MM.1S (cell line): ENCODE results near the gene SH2D2A.
A peak's percentile ranks its signal among the peaks of the same experiment; 100 is the strongest.

ENCODE experiments used
- DNase-seq: peaks from one replicate; pipeline ENCODE4 v3.0.0-alpha.2; 2015
- H2AFZ ChIP-seq: fragments of 300-600 bp; sonication (generic); 2 replicates; pipeline ENCODE4 v1.6.0; 2016; ENCODE audit warnings: antibody characterized with exemption, low read length
- H3F3A ChIP-seq: fragments of 300-600 bp; sonication (generic); 2 replicates; pipeline ENCODE4 v1.6.1; 2016; ENCODE audit warnings: mild to moderate bottlenecking, antibody characterized with exemption, low read length, moderate library complexity, mixed read lengths; ENCODE audit not compliant: insufficient read depth
- H3K27ac ChIP-seq: fragments of 300-600 bp; sonication (generic); 2 replicates; pipeline ENCODE4 v1.5.1; 2016; ENCODE audit warnings: mild to moderate bottlenecking, low read length
- H3K27me3 ChIP-seq: fragments of 300-600 bp; sonication (generic); replicated peaks from 2 replicates; pipeline ENCODE4 v1.6.0; 2016; ENCODE audit warnings: low read length; ENCODE audit not compliant: insufficient read depth
- H3K36me3 ChIP-seq: fragments of 300-600 bp; sonication (generic); replicated peaks from 2 replicates; pipeline ENCODE4 v1.6.1; 2016; ENCODE audit warnings: mild to moderate bottlenecking, low read length, mixed read lengths; ENCODE audit not compliant: insufficient read depth
- H3K4me1 ChIP-seq: fragments of 300-600 bp; sonication (generic); 2 replicates; pipeline ENCODE4 v1.6.1; 2016; ENCODE audit warnings: low read length, mixed read lengths
- H3K4me2 ChIP-seq: fragments of 300-600 bp; sonication (generic); 2 replicates; pipeline ENCODE4 v1.6.0; 2016; ENCODE audit warnings: low read depth, low read length
- H3K4me3 ChIP-seq: fragments of 300-600 bp; sonication (generic); 2 replicates; pipeline ENCODE4 v1.5.1; 2016; ENCODE audit warnings: low read length, mixed read lengths
- H3K79me2 ChIP-seq: fragments of 300-600 bp; sonication (generic); 2 replicates; pipeline ENCODE4 v1.6.1; 2016; ENCODE audit warnings: mixed run types, low read length, mixed read lengths
- H3K9ac ChIP-seq: fragments of 300-600 bp; sonication (generic); 2 replicates; pipeline ENCODE4 v1.6.1; 2016; ENCODE audit warnings: low read length, mixed read lengths
- H3K9me2 ChIP-seq: fragments of 300-600 bp; sonication (generic); replicated peaks from 2 replicates; pipeline ENCODE4 v1.6.1; 2016; ENCODE audit warnings: mild to moderate bottlenecking, low read length, mixed read lengths; ENCODE audit not compliant: insufficient read depth
- H3K9me3 ChIP-seq: fragments of 300-600 bp; sonication (generic); replicated peaks from 2 replicates; pipeline ENCODE4 v1.6.1; 2016; ENCODE audit warnings: mild to moderate bottlenecking, low read length, mixed read lengths; ENCODE audit not compliant: insufficient read depth
- H4K20me1 ChIP-seq: fragments of 300-600 bp; sonication (generic); 2 replicates; pipeline ENCODE4 v1.6.1; 2016; ENCODE audit warnings: mild to moderate bottlenecking, low read length, moderate library complexity, mixed read lengths; ENCODE audit not compliant: insufficient read depth
- EZH2 ChIP-seq: fragments of 300-600 bp; sonication (generic); optimal IDR thresholded peaks from 2 replicates; pipeline ENCODE3; 2017; ENCODE audit warnings: low read depth, mild to moderate bottlenecking, antibody characterized with exemption, low read length, mixed read lengths
- EZH2phosphoT487 ChIP-seq: fragments of 300-600 bp; sonication (generic); IDR thresholded peaks from 2 replicates; pipeline ENCODE4 v1.6.1; 2018; ENCODE audit warnings: antibody characterized with exemption, low read length
- TF ChIP-seq, protein P1 (sequence below): fragments of 300-600 bp; sonication (generic); IDR thresholded peaks from 2 replicates; pipeline ENCODE4 v1.5.1; 2016; ENCODE audit warnings: antibody characterized with exemption, low read length, mixed read lengths

The SH2D2A gene

DNA sequence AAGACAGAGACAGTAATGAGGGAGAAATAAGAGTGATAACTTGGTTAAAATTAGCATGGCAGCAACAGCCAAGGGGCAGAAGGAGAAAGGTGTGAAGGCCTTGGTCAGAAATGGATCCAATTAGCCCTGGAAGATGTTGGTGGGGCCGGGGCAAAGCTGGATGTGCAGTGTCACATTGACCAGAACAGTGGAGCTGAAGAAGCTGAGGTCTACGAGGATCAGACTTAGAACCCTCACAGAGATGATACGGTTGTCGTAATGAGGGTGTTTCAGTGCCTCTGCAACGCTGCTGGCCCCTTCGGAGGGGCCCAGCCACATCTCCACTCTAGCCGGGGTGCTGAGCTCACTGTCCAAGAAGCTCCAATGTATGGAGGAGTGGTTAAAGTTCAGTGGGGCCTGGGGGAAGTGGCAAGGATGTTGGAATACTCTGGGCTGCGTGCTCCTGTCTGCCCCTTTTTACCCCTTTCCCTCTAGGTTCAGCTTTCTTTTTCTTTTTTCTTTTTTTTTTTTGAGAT, 14.2 kb downstream of the SH2D2A start:
- H3K4me2 ChIP-seq: no peak overlapping the region
- no peak overlapping the region for H3K9ac ChIP-seq
- peaks cover 9% of the 10 kb centered on the region for H3K36me3 ChIP-seq
- DNase-seq: no peak
- no peak overlapping the region for H2AFZ ChIP-seq
- TF ChIP-seq, protein P1, sequence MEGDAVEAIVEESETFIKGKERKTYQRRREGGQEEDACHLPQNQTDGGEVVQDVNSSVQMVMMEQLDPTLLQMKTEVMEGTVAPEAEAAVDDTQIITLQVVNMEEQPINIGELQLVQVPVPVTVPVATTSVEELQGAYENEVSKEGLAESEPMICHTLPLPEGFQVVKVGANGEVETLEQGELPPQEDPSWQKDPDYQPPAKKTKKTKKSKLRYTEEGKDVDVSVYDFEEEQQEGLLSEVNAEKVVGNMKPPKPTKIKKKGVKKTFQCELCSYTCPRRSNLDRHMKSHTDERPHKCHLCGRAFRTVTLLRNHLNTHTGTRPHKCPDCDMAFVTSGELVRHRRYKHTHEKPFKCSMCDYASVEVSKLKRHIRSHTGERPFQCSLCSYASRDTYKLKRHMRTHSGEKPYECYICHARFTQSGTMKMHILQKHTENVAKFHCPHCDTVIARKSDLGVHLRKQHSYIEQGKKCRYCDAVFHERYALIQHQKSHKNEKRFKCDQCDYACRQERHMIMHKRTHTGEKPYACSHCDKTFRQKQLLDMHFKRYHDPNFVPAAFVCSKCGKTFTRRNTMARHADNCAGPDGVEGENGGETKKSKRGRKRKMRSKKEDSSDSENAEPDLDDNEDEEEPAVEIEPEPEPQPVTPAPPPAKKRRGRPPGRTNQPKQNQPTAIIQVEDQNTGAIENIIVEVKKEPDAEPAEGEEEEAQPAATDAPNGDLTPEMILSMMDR: no peak
- TF ChIP-seq EZH2phosphoT487 (no peak), EZH2 (no peak)
- no peak overlapping the region for H3K4me3 ChIP-seq
- H3K9me3 ChIP-seq: no peaks in the 10 kb centered on the region
- peaks cover 14% of the 10 kb centered on the region for H3K4me1 ChIP-seq
- H3K79me2 ChIP-seq: 0 out of 2 replicates have a peak, but pooled peaks cover 7% of the 10 kb centered on the region
- no peaks in the 10 kb centered on the region for H4K20me1 ChIP-seq
- no peaks in the 10 kb centered on the region for H3K27me3 ChIP-seq
- H3K9me2 ChIP-seq: no peaks in the 10 kb centered on the region
- H3K27ac ChIP-seq: no peak overlapping the region
- H3F3A ChIP-seq: no peaks in the 10 kb centered on the region

DNA sequence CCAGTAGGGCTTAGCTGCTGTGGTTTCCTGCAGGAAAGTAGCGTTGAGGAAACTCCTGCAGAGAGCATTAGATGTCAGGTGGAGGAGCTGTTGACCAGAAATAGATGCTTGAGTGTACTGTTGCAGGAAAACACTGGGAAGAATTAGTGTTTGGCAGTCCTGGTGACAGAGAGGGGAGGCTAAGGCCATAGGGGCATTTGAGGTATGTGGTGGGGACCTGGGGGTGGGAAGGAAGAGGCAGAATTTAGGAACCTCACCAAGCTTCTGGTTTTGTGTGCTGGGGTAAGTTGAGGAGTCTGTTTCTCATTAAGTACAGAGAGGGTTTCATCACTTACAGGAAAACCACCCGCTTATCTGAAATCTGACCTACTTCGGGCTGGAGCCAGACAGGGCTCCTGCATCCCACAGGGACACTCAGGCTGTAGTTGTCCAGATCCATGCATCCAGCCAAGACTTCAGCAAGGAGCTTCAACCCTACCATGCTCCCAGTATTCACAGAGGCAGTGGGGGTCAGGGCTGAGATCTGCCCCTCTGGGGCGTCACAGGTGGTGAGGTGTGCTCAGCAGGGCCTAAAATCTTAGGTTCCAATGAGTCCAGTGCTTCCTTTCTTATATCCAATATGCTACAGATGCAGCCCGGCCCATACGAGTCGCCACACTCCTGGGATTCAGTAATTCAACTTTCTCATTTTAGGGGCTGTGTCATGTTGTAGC, 15.1 kb downstream of the SH2D2A start:
- no peak overlapping the region for H3K27ac ChIP-seq
- H3K36me3 ChIP-seq: peaks cover 9% of the 10 kb centered on the region

DNA sequence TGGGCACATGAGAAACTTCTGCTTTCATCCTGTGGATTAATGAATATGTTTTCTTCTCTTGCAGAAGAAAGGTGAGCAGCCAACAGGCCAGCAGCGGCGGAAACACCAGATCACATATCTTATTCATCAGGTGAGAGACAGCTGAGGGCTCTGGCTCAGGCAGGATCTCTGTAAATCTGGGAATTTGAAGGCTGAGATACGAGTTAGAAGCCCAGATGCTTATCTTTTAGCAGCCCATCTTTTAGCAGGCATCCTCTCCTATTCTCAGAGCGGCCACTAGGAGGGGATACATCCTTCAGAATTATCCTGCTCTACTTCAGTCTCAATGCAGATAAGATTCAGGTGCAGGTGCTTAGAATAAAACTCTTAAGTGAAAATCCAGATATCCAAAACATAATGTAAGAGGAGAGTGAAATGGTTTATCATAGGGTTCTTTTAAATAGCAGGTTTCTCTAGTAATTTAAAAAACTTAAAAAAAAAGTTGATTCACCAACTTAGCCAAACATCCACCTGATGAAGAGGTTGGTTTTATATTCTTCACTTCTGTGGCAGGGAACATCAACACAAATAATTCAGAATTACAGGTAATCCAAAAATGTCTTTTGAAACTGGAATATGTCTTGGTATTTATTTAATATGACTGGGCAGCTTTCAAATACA, 19.3 kb downstream of the SH2D2A start:
- TF ChIP-seq EZH2phosphoT487: no peak
- TF ChIP-seq, protein P1: peak; percentile 95
- no peaks in the 10 kb centered on the region for H3K9me3 ChIP-seq
- H3K27me3 ChIP-seq: no peaks in the 10 kb centered on the region
- 0 out of 2 replicates have a peak, but pooled peaks cover 8% of the 10 kb centered on the region for H4K20me1 ChIP-seq
- DNase-seq: peak; percentile 72
- H3K9ac ChIP-seq: no peak overlapping the region
- H3F3A ChIP-seq: peaks cover 19% of the 10 kb centered on the region
- H3K4me3 ChIP-seq: no peak overlapping the region
- no peak overlapping the region for H2AFZ ChIP-seq
- peaks cover 16% of the 10 kb centered on the region; the same call in 1 of the 2 replicates for H3K4me1 ChIP-seq
- no peaks in the 10 kb centered on the region for H3K9me2 ChIP-seq
- peaks cover 17% of the 10 kb centered on the region for H3K36me3 ChIP-seq
- no peak overlapping the region for H3K27ac ChIP-seq
- H3K79me2 ChIP-seq: 0 out of 2 replicates have a peak, but pooled peaks cover 7% of the 10 kb centered on the region
- no peak overlapping the region for H3K4me2 ChIP-seq

More for the DNA sequence above, 15.1 kb downstream of the SH2D2A start:
- Histone ChIP-seq H3K4me3 (no peak overlapping the region), H3K9ac (no peak overlapping the region), H2AFZ (no peak overlapping the region), H3K4me1 (peaks cover 20% of the 10 kb centered on the region), H3K27me3 (no peaks in the 10 kb centered on the region), H3K79me2 (0 out of 2 replicates have a peak, but pooled peaks cover 7% of the 10 kb centered on the region), H3K9me2 (no peaks in the 10 kb centered on the region), H3K9me3 (no peaks in the 10 kb centered on the region), H3K4me2 (no peak overlapping the region), H4K20me1 (0 out of 2 replicates have a peak, but pooled peaks cover 5% of the 10 kb centered on the region), H3F3A (peaks cover 6% of the 10 kb centered on the region)
- TF ChIP-seq, protein P1: no peak
- TF ChIP-seq EZH2phosphoT487 (no peak), EZH2 (no peak)
- DNase-seq: no peak
